ENCODE data around the gene MANBA.

- TF ChIP-seq POLR2A (IDR thresholded peaks at IDR 0.05; ENCODE audit: low read depth, low read length) (no peak), SPI1 (IDR thresholded peaks at IDR 0.05; ENCODE audit: low read depth, low read length) (no peak), TAF1 (IDR thresholded peaks at IDR 0.05; ENCODE audit: low read depth, low read length) (no peak), POLR2AphosphoS5 (IDR thresholded peaks at IDR 0.05; ENCODE audit: low read depth, low read length) (no peak), PAX5 (IDR thresholded peaks at IDR 0.05; ENCODE audit: insufficient read depth, low read length, severe bottlenecking) (no peak), POU2F2 (IDR thresholded peaks at IDR 0.05; ENCODE audit: low read depth, low read length) (no peak)
Observed at GRCh38 chr4:102775805-102776204, 15.0 kb upstream of the MANBA start.
